ENCODE measurements around the gene ZNF277.

ZNF277 gene

DNA sequence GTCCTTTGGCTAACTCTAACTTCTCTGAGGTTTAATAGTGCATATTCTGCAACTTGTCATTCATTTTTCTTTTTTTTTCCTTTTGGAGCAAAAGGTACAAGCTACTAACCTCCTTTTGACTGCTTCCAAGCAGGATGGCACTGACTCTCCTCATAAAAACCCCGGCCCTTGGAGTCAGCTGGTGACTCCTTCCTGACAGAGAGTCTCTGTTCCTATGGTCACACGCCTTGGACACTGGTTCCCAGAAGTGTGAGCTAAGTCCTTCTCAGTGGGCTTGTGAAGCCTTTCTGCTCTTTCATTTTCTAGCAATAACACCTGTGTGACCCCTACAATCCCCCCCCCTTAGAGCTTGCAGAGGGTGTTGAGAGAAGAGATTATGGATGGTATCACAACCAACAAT lies 22.0 kb upstream of the ZNF277 start:
- H3K4me3 ChIP-seq (ENCODE audit: low read depth, low read length), result no peak overlapping the region

DNA sequence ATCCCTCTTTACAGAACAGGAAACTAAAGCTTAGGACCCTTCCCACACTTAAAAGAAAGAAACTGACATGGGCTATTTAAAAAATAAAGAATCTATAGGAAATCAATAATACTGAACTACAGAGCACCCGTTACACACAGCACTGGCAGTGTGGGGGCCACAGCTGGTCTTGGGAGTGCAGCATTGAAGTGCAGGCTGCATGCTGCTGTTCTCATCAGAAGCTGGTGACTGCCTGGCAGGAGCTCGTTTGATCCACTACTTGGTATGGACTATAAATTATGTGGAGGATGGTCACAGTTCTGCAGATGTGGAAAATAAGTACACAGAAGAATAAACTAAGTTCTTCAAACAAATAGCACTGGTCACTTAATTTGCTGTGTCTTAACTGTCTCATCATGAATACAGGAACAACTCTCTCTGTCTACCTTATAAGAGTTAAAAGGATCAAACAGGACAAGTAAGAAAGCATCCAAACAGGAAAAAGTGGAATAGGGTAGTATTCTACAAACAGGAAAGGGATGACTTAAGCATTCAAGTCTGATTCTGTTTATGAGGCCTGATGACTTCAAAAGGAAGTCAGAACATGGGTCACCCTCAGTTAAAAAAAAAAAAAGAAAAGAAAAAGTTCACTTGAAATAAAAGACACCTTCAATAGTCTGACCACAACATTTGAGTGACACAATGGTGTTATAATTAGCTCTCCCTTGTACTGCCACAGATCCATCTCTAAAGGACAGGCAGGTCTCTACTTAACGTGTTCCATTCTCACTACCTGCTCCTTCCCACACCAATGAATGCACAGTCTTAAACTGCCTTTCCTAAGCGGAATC lies 21.3 kb upstream of the ZNF277 start:
- no peak overlapping the region for H3K4me3 ChIP-seq (ENCODE audit: low read depth, low read length)
- TF ChIP-seq, protein P1, sequence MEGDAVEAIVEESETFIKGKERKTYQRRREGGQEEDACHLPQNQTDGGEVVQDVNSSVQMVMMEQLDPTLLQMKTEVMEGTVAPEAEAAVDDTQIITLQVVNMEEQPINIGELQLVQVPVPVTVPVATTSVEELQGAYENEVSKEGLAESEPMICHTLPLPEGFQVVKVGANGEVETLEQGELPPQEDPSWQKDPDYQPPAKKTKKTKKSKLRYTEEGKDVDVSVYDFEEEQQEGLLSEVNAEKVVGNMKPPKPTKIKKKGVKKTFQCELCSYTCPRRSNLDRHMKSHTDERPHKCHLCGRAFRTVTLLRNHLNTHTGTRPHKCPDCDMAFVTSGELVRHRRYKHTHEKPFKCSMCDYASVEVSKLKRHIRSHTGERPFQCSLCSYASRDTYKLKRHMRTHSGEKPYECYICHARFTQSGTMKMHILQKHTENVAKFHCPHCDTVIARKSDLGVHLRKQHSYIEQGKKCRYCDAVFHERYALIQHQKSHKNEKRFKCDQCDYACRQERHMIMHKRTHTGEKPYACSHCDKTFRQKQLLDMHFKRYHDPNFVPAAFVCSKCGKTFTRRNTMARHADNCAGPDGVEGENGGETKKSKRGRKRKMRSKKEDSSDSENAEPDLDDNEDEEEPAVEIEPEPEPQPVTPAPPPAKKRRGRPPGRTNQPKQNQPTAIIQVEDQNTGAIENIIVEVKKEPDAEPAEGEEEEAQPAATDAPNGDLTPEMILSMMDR (IDR thresholded peaks at IDR 0.05; ENCODE audit: control insufficient read depth, extremely low read depth, insufficient read depth), result no peak
- DNase-seq (ENCODE audit: low read depth), result no peak

More for the DNA sequence above, 22.0 kb upstream of the ZNF277 start:
- TF ChIP-seq, protein P1 (IDR thresholded peaks at IDR 0.05; ENCODE audit: control insufficient read depth, extremely low read depth, insufficient read depth), result no peak
- no peak for DNase-seq (ENCODE audit: low read depth)

DNA sequence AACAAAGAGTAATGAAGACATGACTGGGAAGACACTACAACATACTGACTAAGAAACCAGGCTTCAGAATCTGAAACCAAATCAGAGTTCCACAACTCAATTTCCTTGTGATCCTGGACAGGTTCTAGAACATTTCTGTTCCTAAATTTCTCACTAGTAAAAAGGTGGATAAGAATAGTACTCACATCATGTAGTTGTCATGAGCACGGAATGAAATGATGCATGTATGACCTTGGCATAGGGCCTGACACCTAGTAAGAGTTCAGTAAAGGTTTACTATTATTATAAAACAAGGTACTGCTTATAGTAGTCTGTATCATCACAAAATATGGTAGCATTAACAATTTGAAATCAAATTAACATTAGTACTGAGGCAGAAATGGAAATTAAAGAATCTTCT lies 20.2 kb upstream of the ZNF277 start:
- TF ChIP-seq, protein P1 (IDR thresholded peaks at IDR 0.05; ENCODE audit: control insufficient read depth, extremely low read depth, insufficient read depth), result no peak
- H3K4me3 ChIP-seq (ENCODE audit: low read depth, low read length), result no peak overlapping the region
- DNase-seq (ENCODE audit: low read depth), result no peak

DNA sequence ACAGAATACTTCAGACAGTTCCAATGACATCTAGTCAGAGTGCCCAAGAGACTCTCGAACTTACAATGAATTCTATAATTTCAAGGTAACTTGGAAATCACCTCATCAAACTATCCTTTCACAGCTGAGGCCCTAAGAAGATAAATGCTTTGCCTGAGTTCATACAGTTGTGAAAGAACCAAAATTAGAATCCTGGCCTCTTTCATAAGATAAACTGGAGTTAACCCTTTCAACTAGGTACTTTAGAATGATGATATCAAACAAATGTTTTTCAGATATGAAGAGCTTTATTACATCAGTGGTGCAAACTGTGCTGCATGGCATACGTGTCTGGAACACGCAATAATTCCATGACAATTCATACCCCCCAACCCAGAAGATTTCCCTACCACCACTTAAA lies 18.2 kb upstream of the ZNF277 start:
- no peak for DNase-seq (ENCODE audit: low read depth)
- TF ChIP-seq, protein P1 (IDR thresholded peaks at IDR 0.05; ENCODE audit: control insufficient read depth, extremely low read depth, insufficient read depth), result no peak
- no peak overlapping the region for H3K4me3 ChIP-seq (ENCODE audit: low read depth, low read length)

DNA sequence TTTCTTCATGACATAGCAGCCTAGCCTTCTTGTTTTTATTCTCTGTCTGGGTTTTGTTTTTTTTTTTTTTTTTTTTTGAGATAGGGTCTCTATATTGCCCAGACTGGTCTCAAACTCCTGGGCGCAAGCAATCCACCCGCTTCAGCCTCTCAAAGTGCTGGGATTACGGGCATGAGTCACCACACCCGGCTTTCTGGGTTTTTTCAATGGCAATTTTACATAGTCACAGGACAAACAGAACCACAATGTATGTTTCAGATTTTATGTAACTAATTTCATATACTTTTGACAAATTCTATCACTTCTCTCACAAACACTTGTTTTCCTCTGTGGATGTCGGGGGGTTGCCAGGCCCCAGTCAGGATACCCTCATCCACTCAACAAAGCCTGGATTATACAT lies 16.8 kb upstream of the ZNF277 start:
- TF ChIP-seq, protein P1 (IDR thresholded peaks at IDR 0.05; ENCODE audit: control insufficient read depth, extremely low read depth, insufficient read depth), result no peak
- no peak overlapping the region for H3K4me3 ChIP-seq (ENCODE audit: low read depth, low read length)
- DNase-seq (ENCODE audit: low read depth), result no peak

- no peak overlapping the region for H3K4me3 ChIP-seq (ENCODE audit: low read depth, low read length)
- TF ChIP-seq, protein P1 (IDR thresholded peaks at IDR 0.05; ENCODE audit: control insufficient read depth, extremely low read depth, insufficient read depth), result no peak
- no peak for DNase-seq (ENCODE audit: low read depth)
These were observed 16.4 kb upstream of the ZNF277 start for GRCh38 chr7:112190120-112190519.
